ENCODE data around the gene AGO1. TPM values are rescaled to one million over a fixed set of nuclear protein-coding genes. Genes with fewer than 3 reads are reported as not detected.

The AGO1 gene
- total and polyA plus RNA-seq, 2 of the 8 experiments (the other 6 are each of a cell fraction or from before 2014, with no cell fraction given) = 15.1 to 73.7 TPM

- H3K23ac ChIP-seq (ENCODE audit: insufficient read length) = no peak overlapping the region
- TF ChIP-seq PHF8 (conservative IDR thresholded peaks at IDR 0.05; ENCODE audit: low read depth, low read length) (no peak), SIRT6 (IDR thresholded peaks at IDR 0.05; ENCODE audit: low read length) (no peak), USF2 (IDR thresholded peaks at IDR 0.05; ENCODE audit: low read length) (no peak), SP1 (IDR thresholded peaks at IDR 0.05; ENCODE audit: low read depth, low read length) (no peak), TAF1 (IDR thresholded peaks at IDR 0.05; ENCODE audit: low read depth, low read length) (no peak), ASH2L (IDR thresholded peaks at IDR 0.05; ENCODE audit: low read length) (no peak), POLR2A (IDR thresholded peaks at IDR 0.05; ENCODE audit: control extremely low read depth in 1 of 2, low read depth in 2 of 2, low read length in 2 of 2) (no peak), TBP (IDR thresholded peaks at IDR 0.05; ENCODE audit: low read depth, low read length) (no peak), RNF2 (IDR thresholded peaks at IDR 0.05; ENCODE audit: borderline replicate concordance, low read depth, low read length, missing control alignments, poor library complexity, severe bottlenecking) (no peak), MAX (IDR thresholded peaks at IDR 0.05) (no peak), RFX5 (IDR thresholded peaks at IDR 0.05; ENCODE audit: borderline replicate concordance, low read depth, low read length) (no peak)
- H4K5ac ChIP-seq (ENCODE audit: insufficient read length, low read depth, low read length) = no peak overlapping the region
- H3K23me2 ChIP-seq (ENCODE audit: low read depth, low read length) = no peaks in the 10 kb centered on the region
- no peaks in the 10 kb centered on the region for H4K20me1 ChIP-seq (replicated peaks in 1 of 2; ENCODE audit: control insufficient read depth in 1 of 2, insufficient read depth in 2 of 2, low read length in 2 of 2)
- no peak overlapping the region for H3K4me2 ChIP-seq (ENCODE audit: insufficient read depth in 1 of 2, low read depth in 2 of 2, low read length in 2 of 2)
- no peak overlapping the region for H3K27ac ChIP-seq (ENCODE audit: low read depth, low read length)
- H3K56ac ChIP-seq (replicated peaks; ENCODE audit: insufficient read length, low read depth, low read length) = no peak overlapping the region
- no peak for FAIRE-seq
- H3K4me1 ChIP-seq (replicated peaks in 1 of 4; ENCODE audit: control insufficient read depth in 3 of 4, insufficient read depth in 4 of 4, low read length in 3 of 4) = no peaks in the 10 kb centered on the region
- no peak overlapping the region for H2BK5ac ChIP-seq (ENCODE audit: low read depth, low read length)
- no peak overlapping the region for H2BK20ac ChIP-seq (ENCODE audit: low read length)
- no peak overlapping the region for H2BK15ac ChIP-seq (ENCODE audit: low read length)
- no peaks in the 10 kb centered on the region for H3K79me1 ChIP-seq (ENCODE audit: low read depth, low read length)
- POLR2A ChIA-PET (ENCODE audit: partially characterized antibody) = no interaction called here
- H3K9ac ChIP-seq (replicated peaks in 1 of 4; ENCODE audit: extremely low read depth in 1 of 4, low read depth in 3 of 4, low read length in 3 of 4) = no peak overlapping the region
- H2BK12ac ChIP-seq (ENCODE audit: low read depth, low read length) = no peak overlapping the region
- no peak overlapping the region for H2BK120ac ChIP-seq (replicated peaks; ENCODE audit: low read depth, low read length)
- DNase-seq (ENCODE audit: low read depth in 1 of 2, low spot score in 2 of 2) = no peak
- CTCF ChIA-PET (ENCODE audit: partially characterized antibody) = no interaction called here
- no peak overlapping the region for H2AFZ ChIP-seq (ENCODE audit: low read length)
- H3K14ac ChIP-seq (ENCODE audit: insufficient read length) = no peak overlapping the region
- H3K9me3 ChIP-seq (ENCODE audit: insufficient read depth in 2 of 2, low read depth in 1 of 2, low read length in 1 of 2) = no peaks in the 10 kb centered on the region
- H3K36me3 ChIP-seq (ENCODE audit: control insufficient read depth in 2 of 4, insufficient read depth in 4 of 4, low read length in 3 of 4) = peaks cover 0 to 5% (median 0%) of the 10 kb centered on the region in 4 experiments; a peak in 1 of 8 replicates
- no peaks in the 10 kb centered on the region for H3K27me3 ChIP-seq (replicated peaks in 1 of 4; ENCODE audit: control insufficient read depth in 3 of 4, extremely low read depth in 1 of 4, insufficient read depth in 3 of 4, low read length in 3 of 4)
- no peak overlapping the region for H3K4me3 ChIP-seq (ENCODE audit: extremely low read depth in 1 of 4, insufficient read depth in 2 of 4, low read depth in 3 of 4, low read length in 4 of 4)
- no peak overlapping the region for H2AK5ac ChIP-seq (ENCODE audit: low read depth, low read length)
- H3K79me2 ChIP-seq (ENCODE audit: control insufficient read depth in 1 of 2, insufficient read depth in 2 of 2, low read length in 2 of 2) = no peaks in the 10 kb centered on the region
- no peak overlapping the region for H4K91ac ChIP-seq (replicated peaks; ENCODE audit: insufficient read length, low read length)
- H4K8ac ChIP-seq (ENCODE audit: extremely low read depth, insufficient read depth, low read length) = no peak overlapping the region
- H3K18ac ChIP-seq (ENCODE audit: extremely low read depth, low read length) = no peak overlapping the region
- no peak overlapping the region for H3K4ac ChIP-seq (replicated peaks; ENCODE audit: insufficient read length, low read depth, low read length)
These were observed 97.1 kb downstream of the AGO1 start for GRCh38 chr1:35980090-35980489.
